ENCODE results near the gene TMEM266.
"Not testable (repeated sequence)": the region's sequence is repeated elsewhere in the genome, so short reads cannot be mapped to it uniquely, and the experiment has no call there.

The TMEM266 gene

DNA sequence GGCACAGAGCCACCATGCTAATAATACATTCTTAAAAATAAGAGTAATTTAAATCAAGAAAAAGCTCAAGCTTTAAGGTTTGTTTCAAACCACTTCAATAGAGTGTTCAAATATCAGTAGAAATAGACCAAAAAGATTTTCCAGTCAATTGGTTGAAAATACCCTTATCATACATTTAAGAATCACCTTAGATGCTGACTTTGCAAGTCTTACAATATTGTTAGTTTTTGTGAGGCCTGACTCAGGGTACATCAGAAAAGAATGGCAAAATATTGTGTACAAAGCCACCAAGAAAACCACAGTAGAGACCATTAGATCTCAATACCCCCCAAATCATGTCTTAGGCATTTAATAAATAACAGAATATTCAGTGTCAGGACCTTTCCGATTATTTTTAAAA, 27.7 kb upstream of the TMEM266 start:
- Histone ChIP-seq H3K27me3 (no peaks in the 10 kb centered on the region), H3K27ac (no peak overlapping the region), H3K4me1 (ENCODE audit: control insufficient read depth in 1 of 2, insufficient read depth in 1 of 2, low read depth in 1 of 2, low read length in 1 of 2) (no peaks in the 10 kb centered on the region), H3K4me3 (ENCODE audit: low read depth in 1 of 2, low read length in 1 of 2) (no peak overlapping the region), H3K36me3 (no peaks in the 10 kb centered on the region), H3K9me3 (no peaks in the 10 kb centered on the region)
- no peak for TF ChIP-seq CTCF (IDR thresholded peaks at IDR 0.05)

GRCh38 chr15:76033438-76033837, 26.3 kb upstream of the TMEM266 start:
- H3K4me3 ChIP-seq (ENCODE audit: low read depth in 1 of 2, low read length in 1 of 2): no peak overlapping the region
- no peaks in the 10 kb centered on the region for H3K27me3 ChIP-seq
- H3K9me3 ChIP-seq: no peaks in the 10 kb centered on the region
- no peaks in the 10 kb centered on the region for H3K36me3 ChIP-seq
- no peaks in the 10 kb centered on the region for H3K4me1 ChIP-seq (ENCODE audit: control insufficient read depth in 1 of 2, insufficient read depth in 1 of 2, low read depth in 1 of 2, low read length in 1 of 2)
- no peak overlapping the region for H3K27ac ChIP-seq
- no peak for TF ChIP-seq CTCF (IDR thresholded peaks at IDR 0.05)

DNA sequence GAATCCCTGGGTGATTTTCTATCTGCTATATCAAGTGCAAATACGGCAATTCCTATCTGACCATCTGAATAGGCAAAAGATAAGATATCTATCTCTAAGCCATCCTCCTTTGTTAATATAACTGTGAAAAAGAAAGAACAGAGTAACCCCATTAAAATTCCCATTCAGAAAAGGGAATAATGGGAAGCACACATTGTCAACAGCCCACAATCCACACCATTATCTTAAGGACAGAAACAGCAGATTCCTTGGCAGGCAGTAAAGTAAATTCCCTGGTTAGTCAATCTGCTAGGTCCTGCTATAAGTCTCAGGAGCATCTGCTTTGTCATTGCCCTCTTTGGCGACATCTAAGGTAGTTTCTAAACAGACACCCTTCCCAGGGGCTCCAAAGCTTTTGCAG, 25.7 kb upstream of the TMEM266 start:
- no peak for TF ChIP-seq CTCF (IDR thresholded peaks at IDR 0.05)
- Histone ChIP-seq H3K9me3 (no peaks in the 10 kb centered on the region), H3K4me3 (ENCODE audit: low read depth in 1 of 2, low read length in 1 of 2) (no peak overlapping the region), H3K27me3 (no peaks in the 10 kb centered on the region), H3K27ac (no peak overlapping the region), H3K4me1 (ENCODE audit: control insufficient read depth in 1 of 2, insufficient read depth in 1 of 2, low read depth in 1 of 2, low read length in 1 of 2) (no peaks in the 10 kb centered on the region), H3K36me3 (no peaks in the 10 kb centered on the region)

GRCh38 chr15:76035593-76035992, 24.2 kb upstream of the TMEM266 start:
- no peaks in the 10 kb centered on the region for H3K4me1 ChIP-seq (ENCODE audit: control insufficient read depth in 1 of 2, insufficient read depth in 1 of 2, low read depth in 1 of 2, low read length in 1 of 2)
- TF ChIP-seq CTCF (IDR thresholded peaks at IDR 0.05): no peak

GRCh38 chr15:76038512-76038911, 21.3 kb upstream of the TMEM266 start:
- no peak for TF ChIP-seq CTCF (IDR thresholded peaks at IDR 0.05)
- Histone ChIP-seq H3K4me3 (ENCODE audit: low read depth in 1 of 2, low read length in 1 of 2) (no peak overlapping the region), H3K4me1 (ENCODE audit: control insufficient read depth in 1 of 2, insufficient read depth in 1 of 2, low read depth in 1 of 2, low read length in 1 of 2) (no peaks in the 10 kb centered on the region), H3K27ac (no peak overlapping the region), H3K27me3 (no peaks in the 10 kb centered on the region), H3K36me3 (no peaks in the 10 kb centered on the region), H3K9me3 (no peaks in the 10 kb centered on the region)

More at GRCh38 chr15:76035593-76035992, 24.2 kb upstream of the TMEM266 start:
- H3K9me3 ChIP-seq: no peaks in the 10 kb centered on the region
- no peak overlapping the region for H3K4me3 ChIP-seq (ENCODE audit: low read depth in 1 of 2, low read length in 1 of 2)
- H3K27me3 ChIP-seq: no peaks in the 10 kb centered on the region
- no peak overlapping the region for H3K27ac ChIP-seq
- no peaks in the 10 kb centered on the region for H3K36me3 ChIP-seq

GRCh38 chr15:76054201-76054600, 5.6 kb upstream of the TMEM266 start:
- Histone ChIP-seq H3K27me3 (peaks cover 13% of the 10 kb centered on the region), H3K4me1 (ENCODE audit: control insufficient read depth in 1 of 2, insufficient read depth in 1 of 2, low read depth in 1 of 2, low read length in 1 of 2) (peaks cover 16 to 17% of the 10 kb centered on the region in 2 experiments)
- H3K4me3 ChIP-seq (ENCODE audit: low read depth in 1 of 2, low read length in 1 of 2); H3K27ac ChIP-seq; H3K9me3 ChIP-seq; H3K36me3 ChIP-seq: not testable (repeated sequence)
